ENCODE data around the gene PDPK1. TPM values are rescaled to one million over a fixed set of nuclear protein-coding genes. Genes with fewer than 3 reads are reported as not detected.
A peak's percentile ranks its signal among the peaks of the same experiment; 100 is the strongest.

PDPK1 gene
- total RNA-seq, 1 donor from 2014 or later = 13.9 TPM

DNA sequence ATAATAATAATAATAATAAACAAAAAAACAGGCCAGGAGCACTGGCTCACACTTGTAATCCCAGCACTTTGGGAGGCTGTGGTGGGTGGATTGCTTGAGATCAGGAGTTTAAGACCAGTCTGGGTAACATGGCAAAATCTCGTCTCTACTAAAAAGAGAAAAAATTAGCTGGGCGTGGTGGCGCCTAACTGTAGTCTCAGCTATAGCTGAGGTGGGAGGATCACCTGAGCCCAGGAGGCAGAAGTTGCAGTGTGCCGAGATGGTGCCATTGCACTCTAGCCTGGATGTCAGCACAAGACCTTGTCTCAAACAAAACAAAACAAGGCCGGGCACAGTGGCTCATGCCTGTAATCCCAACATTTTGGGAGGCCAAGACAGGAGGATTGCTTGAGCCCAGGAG, 42.8 kb upstream of the PDPK1 start:
- H3K4me2 ChIP-seq = no peak overlapping the region
- no peaks in the 10 kb centered on the region for H3K9me3 Mint-ChIP-seq
- H3F3A ChIP-seq (ENCODE audit: low read depth) = no peaks in the 10 kb centered on the region
- no peak overlapping the region for H3K27ac ChIP-seq
- TF ChIP-seq CTCF (IDR thresholded peaks at IDR 0.05) (no peak), EZH2phosphoT487 (IDR thresholded peaks at IDR 0.05) (no peak), EZH2 (IDR thresholded peaks at IDR 0.05) (no peak)
- no peak overlapping the region for H2AFZ ChIP-seq (replicated peaks)
- peaks cover 3% of the 10 kb centered on the region for H3K27me3 Mint-ChIP-seq (ENCODE audit: insufficient read depth, low read depth)
- no peaks in the 10 kb centered on the region for H3K79me2 ChIP-seq (ENCODE audit: low read depth)
- no peak for DNase-seq (ENCODE audit: low spot score)
- H3K9me3 ChIP-seq (ENCODE audit: low read depth) = no peaks in the 10 kb centered on the region
- no peaks in the 10 kb centered on the region for H3K4me1 Mint-ChIP-seq
- no peaks in the 10 kb centered on the region for H4K20me1 ChIP-seq (ENCODE audit: low read depth)
- H3K4me3 ChIP-seq = no peak overlapping the region
- peaks cover 3% of the 10 kb centered on the region for H3K36me3 Mint-ChIP-seq
- H3K27ac Mint-ChIP-seq = no peak overlapping the region
- no peaks in the 10 kb centered on the region for H3K27me3 ChIP-seq
- H3K4me3 Mint-ChIP-seq = no peak overlapping the region
- peak overlapping the region; percentile 32 for H3K9ac ChIP-seq
- no peaks in the 10 kb centered on the region for H3K36me3 ChIP-seq
- H3K4me1 ChIP-seq = no peaks in the 10 kb centered on the region

- no peak overlapping the region for H2AFZ ChIP-seq (replicated peaks)
- H3K9me3 ChIP-seq (ENCODE audit: low read depth) = no peaks in the 10 kb centered on the region
- no peak overlapping the region for H3K27ac ChIP-seq
- no peaks in the 10 kb centered on the region for H3K27me3 ChIP-seq
- no peaks in the 10 kb centered on the region for H4K20me1 ChIP-seq (ENCODE audit: low read depth)
- Mint-ChIP-seq H3K4me3 (no peak overlapping the region), H3K36me3 (peaks cover 3% of the 10 kb centered on the region), H3K27ac (no peak overlapping the region), H3K9me3 (no peaks in the 10 kb centered on the region), H3K4me1 (no peaks in the 10 kb centered on the region), H3K27me3 (ENCODE audit: insufficient read depth, low read depth) (peaks cover 3% of the 10 kb centered on the region)
- no peak for DNase-seq (ENCODE audit: low spot score)
- no peak overlapping the region for H3K9ac ChIP-seq
- TF ChIP-seq EZH2 (IDR thresholded peaks at IDR 0.05) (no peak), EZH2phosphoT487 (IDR thresholded peaks at IDR 0.05) (no peak), CTCF (IDR thresholded peaks at IDR 0.05) (no peak)
- no peak overlapping the region for H3K4me3 ChIP-seq
- H3F3A ChIP-seq (ENCODE audit: low read depth) = no peaks in the 10 kb centered on the region
- H3K79me2 ChIP-seq (ENCODE audit: low read depth) = no peaks in the 10 kb centered on the region
- H3K4me1 ChIP-seq = peaks cover under 1% of the 10 kb centered on the region
- H3K4me2 ChIP-seq = no peak overlapping the region
- H3K36me3 ChIP-seq = no peaks in the 10 kb centered on the region
Measured at GRCh38 chr16:2496223-2497115, 41.4 kb upstream of the PDPK1 start.

GRCh38 chr16:2497116-2497630, 40.6 kb upstream of the PDPK1 start:
- Histone ChIP-seq H3K36me3 (no peaks in the 10 kb centered on the region), H4K20me1 (ENCODE audit: low read depth) (no peaks in the 10 kb centered on the region), H3K79me2 (ENCODE audit: low read depth) (no peaks in the 10 kb centered on the region), H3F3A (ENCODE audit: low read depth) (peaks cover 4% of the 10 kb centered on the region), H3K27me3 (no peaks in the 10 kb centered on the region), H2AFZ (replicated peaks) (no peak overlapping the region), H3K9me3 (ENCODE audit: low read depth) (no peaks in the 10 kb centered on the region), H3K9ac (no peak overlapping the region), H3K4me2 (no peak overlapping the region), H3K4me3 (no peak overlapping the region), H3K4me1 (peaks cover 6% of the 10 kb centered on the region), H3K27ac (no peak overlapping the region)
- peaks cover 3% of the 10 kb centered on the region for H3K36me3 Mint-ChIP-seq
- H3K27ac Mint-ChIP-seq = no peak overlapping the region
- TF ChIP-seq CTCF (IDR thresholded peaks at IDR 0.05) = no peak
- no peak for TF ChIP-seq EZH2phosphoT487 (IDR thresholded peaks at IDR 0.05)
- TF ChIP-seq EZH2 (IDR thresholded peaks at IDR 0.05) = no peak
- peaks cover 3% of the 10 kb centered on the region for H3K4me1 Mint-ChIP-seq
- H3K4me3 Mint-ChIP-seq = no peak overlapping the region
- DNase-seq (ENCODE audit: low spot score) = no peak
- H3K9me3 Mint-ChIP-seq = no peaks in the 10 kb centered on the region
- H3K27me3 Mint-ChIP-seq (ENCODE audit: insufficient read depth, low read depth) = peaks cover 3% of the 10 kb centered on the region
